Vagina (tissue), 2 donors: Measurements from ENCODE around the gene MEG3. TPM values are rescaled to one million over a fixed set of nuclear protein-coding genes. Genes with fewer than 3 reads are reported as not detected.

Experiments
- DNase-seq, 2 donors: peaks; one replicate each; pipeline ENCODE4 v3.0.0-alpha.2; 2017; ENCODE audit errors: extremely low spot score in 2 of 2
- H3K27ac ChIP-seq: fragments of 200-600 bp; sonication (generic); one replicate; pipeline ENCODE4 v1.5.1; 2019
- H3K27me3 ChIP-seq: fragments of 200-600 bp; sonication (generic); one replicate; pipeline ENCODE4 v1.5.1; 2019
- H3K36me3 ChIP-seq, 2 donors: fragments of 200-600 bp; sonication (generic); one replicate each; pipeline ENCODE4 v1.5.1; 2017 to 2019
- H3K4me1 ChIP-seq: fragments of 200-600 bp; sonication (generic); one replicate; pipeline ENCODE4 v1.5.1; 2019
- H3K4me3 ChIP-seq, 2 donors: fragments of 200-600 bp; sonication (generic); 1 replicate in 1 of 2; 2 replicates in 1 of 2; pipeline ENCODE4 v1.5.1; 2016 to 2019
- H3K9me3 ChIP-seq: fragments of 200-600 bp; sonication (generic); one replicate; pipeline ENCODE4 v1.5.1; 2019
- POLR2A ChIP-seq, 2 donors: fragments of 450-650 bp; IDR thresholded peaks; one replicate each; pipeline ENCODE4 v1.6.1; 2017; ENCODE audit warnings: antibody characterized with exemption in 2 of 2, mild to moderate bottlenecking in 2 of 2, moderate library complexity in 2 of 2
- POLR2AphosphoS5 ChIP-seq, 2 donors: sonication (generic); formaldehyde crosslinking; IDR thresholded peaks; one replicate each; pipeline ENCODE4 v1.9.0; 2017; ENCODE audit warnings: antibody characterized with exemption in 2 of 2, mild to moderate bottlenecking in 2 of 2, low read depth in 1 of 2; ENCODE audit not compliant: insufficient read depth in 1 of 2
- intact Hi-C: fragments of 100-400 bp; cut with DNase I; formaldehyde crosslinking; loops from one replicate; pipeline ENCODE4 v1.15.1; 2023
- total RNA-seq: library from RNA; depleted of rRNA; stranded (reverse); fragments of >200 nt; gene quantifications from one replicate; pipeline ENCODE4 v1.2.3, GENCODE V29; 2016
- TF ChIP-seq, protein P1 (sequence below), 3 experiments: fragments of 450-650 bp in 2 of 3; fragments of 200-600 bp in 1 of 3; sonication (generic) in 1 of 3; IDR thresholded peaks; one replicate each; pipeline ENCODE4 v1.5.1; 2017 to 2019; ENCODE audit warnings: antibody characterized with exemption in 3 of 3, mild to moderate bottlenecking in 2 of 3, moderate library complexity in 2 of 3

The MEG3 gene
- total RNA-seq, 1 donor from 2014 or later = 126 TPM

GRCh38 chr14:100788517-100788916 is 37.4 kb upstream of the MEG3 start:
- Histone ChIP-seq H3K9me3 (no peaks in the 10 kb centered on the region), H3K36me3 (no peaks in the 10 kb centered on the region), H3K4me3 (no peak overlapping the region), H3K27ac (no peak overlapping the region), H3K27me3 (no peaks in the 10 kb centered on the region), H3K4me1 (no peaks in the 10 kb centered on the region)
- intact Hi-C loops = no loop called here
- TF ChIP-seq POLR2A (IDR thresholded peaks at IDR 0.05) (no peak), POLR2AphosphoS5 (IDR thresholded peaks at IDR 0.05; ENCODE audit: insufficient read depth in 1 of 2, low read depth in 1 of 2) (no peak)
- TF ChIP-seq, protein P1, sequence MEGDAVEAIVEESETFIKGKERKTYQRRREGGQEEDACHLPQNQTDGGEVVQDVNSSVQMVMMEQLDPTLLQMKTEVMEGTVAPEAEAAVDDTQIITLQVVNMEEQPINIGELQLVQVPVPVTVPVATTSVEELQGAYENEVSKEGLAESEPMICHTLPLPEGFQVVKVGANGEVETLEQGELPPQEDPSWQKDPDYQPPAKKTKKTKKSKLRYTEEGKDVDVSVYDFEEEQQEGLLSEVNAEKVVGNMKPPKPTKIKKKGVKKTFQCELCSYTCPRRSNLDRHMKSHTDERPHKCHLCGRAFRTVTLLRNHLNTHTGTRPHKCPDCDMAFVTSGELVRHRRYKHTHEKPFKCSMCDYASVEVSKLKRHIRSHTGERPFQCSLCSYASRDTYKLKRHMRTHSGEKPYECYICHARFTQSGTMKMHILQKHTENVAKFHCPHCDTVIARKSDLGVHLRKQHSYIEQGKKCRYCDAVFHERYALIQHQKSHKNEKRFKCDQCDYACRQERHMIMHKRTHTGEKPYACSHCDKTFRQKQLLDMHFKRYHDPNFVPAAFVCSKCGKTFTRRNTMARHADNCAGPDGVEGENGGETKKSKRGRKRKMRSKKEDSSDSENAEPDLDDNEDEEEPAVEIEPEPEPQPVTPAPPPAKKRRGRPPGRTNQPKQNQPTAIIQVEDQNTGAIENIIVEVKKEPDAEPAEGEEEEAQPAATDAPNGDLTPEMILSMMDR (IDR thresholded peaks at IDR 0.05) = no peak
- DNase-seq = no peak

GRCh38 chr14:100788942-100789341 is 37.0 kb upstream of the MEG3 start:
- intact Hi-C loops = no loop called here
- TF ChIP-seq POLR2AphosphoS5 (IDR thresholded peaks at IDR 0.05; ENCODE audit: insufficient read depth in 1 of 2, low read depth in 1 of 2) (no peak), POLR2A (IDR thresholded peaks at IDR 0.05) (no peak)
- DNase-seq = no peak
- no peaks in the 10 kb centered on the region for H3K36me3 ChIP-seq
- H3K27me3 ChIP-seq = no peaks in the 10 kb centered on the region
- no peak overlapping the region for H3K4me3 ChIP-seq
- H3K9me3 ChIP-seq = no peaks in the 10 kb centered on the region
- H3K27ac ChIP-seq = no peak overlapping the region
- no peaks in the 10 kb centered on the region for H3K4me1 ChIP-seq

GRCh38 chr14:100789460-100790417 is 36.2 kb upstream of the MEG3 start:
- intact Hi-C loops = no loop called here
- H3K36me3 ChIP-seq = no peaks in the 10 kb centered on the region

GRCh38 chr14:100790502-100791347 is 35.2 kb upstream of the MEG3 start:
- Histone ChIP-seq H3K9me3 (no peaks in the 10 kb centered on the region), H3K27me3 (no peaks in the 10 kb centered on the region)
- intact Hi-C loops = no loop called here

More at GRCh38 chr14:100789460-100790417, 36.2 kb upstream of the MEG3 start:
- no peak for DNase-seq
- no peak for TF ChIP-seq POLR2A (IDR thresholded peaks at IDR 0.05)
- TF ChIP-seq POLR2AphosphoS5 (IDR thresholded peaks at IDR 0.05; ENCODE audit: insufficient read depth in 1 of 2, low read depth in 1 of 2) = no peak
- TF ChIP-seq, protein P1 (IDR thresholded peaks at IDR 0.05) = no peak
- H3K4me3 ChIP-seq = no peak overlapping the region
- H3K27ac ChIP-seq = no peak overlapping the region
- no peaks in the 10 kb centered on the region for H3K27me3 ChIP-seq
- no peaks in the 10 kb centered on the region for H3K4me1 ChIP-seq
- no peaks in the 10 kb centered on the region for H3K9me3 ChIP-seq

GRCh38 chr14:100791348-100791735 is 34.6 kb upstream of the MEG3 start:
- H3K27ac ChIP-seq = no peak overlapping the region
- no peaks in the 10 kb centered on the region for H3K36me3 ChIP-seq
- intact Hi-C loops = no loop called here
- no peaks in the 10 kb centered on the region for H3K9me3 ChIP-seq
- DNase-seq = no peak
- TF ChIP-seq, protein P1 (IDR thresholded peaks at IDR 0.05) = no peak
- TF ChIP-seq POLR2A (IDR thresholded peaks at IDR 0.05) (no peak), POLR2AphosphoS5 (IDR thresholded peaks at IDR 0.05; ENCODE audit: insufficient read depth in 1 of 2, low read depth in 1 of 2) (no peak)
- no peaks in the 10 kb centered on the region for H3K27me3 ChIP-seq
- H3K4me1 ChIP-seq = no peaks in the 10 kb centered on the region
- H3K4me3 ChIP-seq = no peak overlapping the region

More at GRCh38 chr14:100790502-100791347, 35.2 kb upstream of the MEG3 start:
- no peak overlapping the region for H3K4me3 ChIP-seq
- no peaks in the 10 kb centered on the region for H3K36me3 ChIP-seq
- H3K27ac ChIP-seq = no peak overlapping the region
- no peak for DNase-seq
- no peak for TF ChIP-seq POLR2A (IDR thresholded peaks at IDR 0.05)
- no peak for TF ChIP-seq POLR2AphosphoS5 (IDR thresholded peaks at IDR 0.05; ENCODE audit: insufficient read depth in 1 of 2, low read depth in 1 of 2)
- TF ChIP-seq, protein P1 (IDR thresholded peaks at IDR 0.05) = no peak
- H3K4me1 ChIP-seq = no peaks in the 10 kb centered on the region
